ENCODE results near the gene GTF2B. TPM values are rescaled to one million over a fixed set of nuclear protein-coding genes. Genes with fewer than 3 reads are reported as not detected.
"Not testable (repeated sequence)": the region's sequence is repeated elsewhere in the genome, so short reads cannot be mapped to it uniquely, and the experiment has no call there.

GTF2B gene
- total and polyA plus RNA-seq, 2 donors (not counting 1 experiment from before 2014, with no cell fraction given), result 29.2 to 32.0 TPM

GRCh38 chr1:88825721-88826120 lies 65.6 kb downstream of the GTF2B start:
- DNase-seq (no peak), ATAC-seq (ENCODE audit: low read depth) (no peak)
- Histone ChIP-seq H3K4me3 (ENCODE audit: control extremely low read depth in 1 of 5, extremely low read depth in 1 of 5, insufficient read depth in 1 of 5, low read depth in 2 of 5, low read length in 4 of 5) (no peak overlapping the region), H2AFZ (ENCODE audit: insufficient read depth, low read depth, low read length, poor library complexity, severe bottlenecking) (no peak overlapping the region), H3K36me3 (replicated peaks in 1 of 2; ENCODE audit: control extremely low read depth in 1 of 2, control insufficient read depth in 1 of 2, extremely low read depth in 1 of 2, insufficient read depth in 2 of 2, low read length in 1 of 2) (peaks cover 9 to 16% of the 10 kb centered on the region in 2 experiments), H3K4me1 (ENCODE audit: control insufficient read depth in 2 of 2, insufficient read depth in 2 of 2, low read length in 2 of 2) (no peaks in the 10 kb centered on the region), H4K20me1 (ENCODE audit: control insufficient read depth, insufficient read depth, low read length, poor library complexity, severe bottlenecking) (no peaks in the 10 kb centered on the region), H3K9ac (ENCODE audit: low read length) (no peak overlapping the region), H3K27ac (ENCODE audit: low read length in 2 of 2) (no peak overlapping the region), H3K9me3 (ENCODE audit: control extremely low read depth in 1 of 3, control insufficient read depth in 2 of 3, insufficient read depth in 1 of 3, low read length in 2 of 3) (no peaks in the 10 kb centered on the region), H3K79me2 (ENCODE audit: control insufficient read depth, insufficient read depth, low read length) (no peaks in the 10 kb centered on the region), H3K27me3 (replicated peaks in 1 of 4; ENCODE audit: control extremely low read depth in 1 of 4, control insufficient read depth in 3 of 4, insufficient read depth in 4 of 4, low read length in 3 of 4) (no peaks in the 10 kb centered on the region), H3K4me2 (replicated peaks; ENCODE audit: low read depth, low read length, poor library complexity, severe bottlenecking) (no peak overlapping the region)
- Mint-ChIP-seq H3K4me3 (no peak overlapping the region), H3K27ac (no peak overlapping the region), H3K27me3 (no peaks in the 10 kb centered on the region), H3K4me1 (no peaks in the 10 kb centered on the region), H3K9me3 (ENCODE audit: insufficient read depth) (no peaks in the 10 kb centered on the region)
- intact Hi-C loops (cut with micrococcal nuclease), result no loop called here
- ChIA-PET POLR2A (no interaction called here), CTCF (no interaction called here)
- WGBS (ENCODE audit: insufficient coverage), result 91% methylated on average over 1 of the region's 2 CpGs
- TF ChIP-seq CTCF (IDR thresholded peaks at IDR 0.05), result no peak

- no CpG with 5 or more reads among the region's 3 CpGs for WGBS (ENCODE audit: insufficient coverage)
- H3K4me3 ChIP-seq (ENCODE audit: control extremely low read depth in 1 of 5, extremely low read depth in 1 of 5, insufficient read depth in 1 of 5, low read depth in 2 of 5, low read length in 4 of 5); H3K9me3 Mint-ChIP-seq (ENCODE audit: insufficient read depth); H3K27me3 ChIP-seq (replicated peaks in 1 of 4; ENCODE audit: control extremely low read depth in 1 of 4, control insufficient read depth in 3 of 4, insufficient read depth in 4 of 4, low read length in 3 of 4); H3K27ac Mint-ChIP-seq; H2AFZ ChIP-seq (ENCODE audit: insufficient read depth, low read depth, low read length, poor library complexity, severe bottlenecking); DNase-seq; H3K4me2 ChIP-seq (replicated peaks; ENCODE audit: low read depth, low read length, poor library complexity, severe bottlenecking); H3K9ac ChIP-seq (ENCODE audit: low read length); H3K27ac ChIP-seq (ENCODE audit: low read length in 2 of 2); H3K4me1 ChIP-seq (ENCODE audit: control insufficient read depth in 2 of 2, insufficient read depth in 2 of 2, low read length in 2 of 2); H4K20me1 ChIP-seq (ENCODE audit: control insufficient read depth, insufficient read depth, low read length, poor library complexity, severe bottlenecking); H3K9me3 ChIP-seq (ENCODE audit: control extremely low read depth in 1 of 3, control insufficient read depth in 2 of 3, insufficient read depth in 1 of 3, low read length in 2 of 3); H3K79me2 ChIP-seq (ENCODE audit: control insufficient read depth, insufficient read depth, low read length); POLR2A ChIA-PET; CTCF ChIA-PET; ATAC-seq (ENCODE audit: low read depth); intact Hi-C loops (cut with micrococcal nuclease); H3K4me3 Mint-ChIP-seq; H3K4me1 Mint-ChIP-seq; H3K27me3 Mint-ChIP-seq: not testable (repeated sequence)
- peaks cover 13 to 21% of the 10 kb centered on the region in 2 experiments for H3K36me3 ChIP-seq (replicated peaks in 1 of 2; ENCODE audit: control extremely low read depth in 1 of 2, control insufficient read depth in 1 of 2, extremely low read depth in 1 of 2, insufficient read depth in 2 of 2, low read length in 1 of 2)
Measured at GRCh38 chr1:88819642-88820041, 71.7 kb downstream of the GTF2B start.
